GM12892 (cell line): ENCODE results near the gene DUSP1.

ENCODE experiments used
- POLR2A ChIP-seq: IDR thresholded peaks from 2 replicates; pipeline ENCODE4 v1.6.1; 2011; ENCODE audit warnings: low read depth, low read length, control low read depth
- POLR2AphosphoS5 ChIP-seq: IDR thresholded peaks from 2 replicates; pipeline ENCODE4 v1.6.1; 2011; ENCODE audit warnings: low read depth, low read length, control low read depth

DNA sequence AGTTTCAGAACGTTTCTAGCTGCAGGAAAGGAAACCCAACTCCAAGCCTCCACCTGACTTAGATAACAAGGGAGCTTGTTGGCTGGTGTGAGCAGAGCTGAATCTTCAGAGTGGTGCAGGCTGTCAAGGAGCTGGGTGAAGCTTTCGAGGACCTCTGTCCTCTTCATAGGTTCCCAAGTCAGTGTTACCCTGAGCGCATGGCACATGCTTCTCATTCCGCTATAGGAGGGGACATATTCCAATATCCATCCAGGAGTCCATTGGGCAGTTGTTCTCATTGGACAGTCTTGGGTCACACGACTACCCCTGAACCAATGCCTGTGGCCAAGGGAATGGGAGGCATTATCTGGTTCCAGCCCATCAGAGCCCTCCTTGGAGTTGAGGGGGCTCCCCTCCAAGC, 50.3 kb downstream of the DUSP1 start:
- no peak for TF ChIP-seq POLR2AphosphoS5
- no peak for TF ChIP-seq POLR2A
